Body of pancreas (tissue), 4 donors: Measurements from ENCODE around the gene DNAJC18. TPM values are rescaled to one million over a fixed set of nuclear protein-coding genes. Genes with fewer than 3 reads are reported as not detected.

ENCODE experiments used
- ATAC-seq: fragments of 150-250 bp; one replicate; pipeline ENCODE4 v1.9.1; 2016
- DNase-seq, 4 donors: peaks; one replicate each; pipeline ENCODE4 v3.0.0-alpha.2; 2019
- H3K27ac ChIP-seq, 4 donors: fragments of 200-600 bp; sonication (generic); 1 replicate in 3 of 4; 2 replicates in 1 of 4; pipeline versions ENCODE4 v1.5.1 to v1.6.1; 2016 to 2019; ENCODE audit warnings: mild to moderate bottlenecking in 1 of 4, mixed read lengths in 1 of 4, moderate library complexity in 1 of 4
- H3K27me3 ChIP-seq, 2 donors: fragments of 200-600 bp; sonication (generic); one replicate each; pipeline ENCODE4 v1.6.0; 2016; ENCODE audit warnings: mild to moderate bottlenecking in 1 of 2
- H3K36me3 ChIP-seq, 2 donors: fragments of 200-600 bp; sonication (generic); replicated peaks in 1 of 2; 2 replicates each; pipeline ENCODE4 v1.5.1; 2016; ENCODE audit warnings: low read depth in 2 of 2; ENCODE audit not compliant: insufficient read depth in 1 of 2
- H3K4me1 ChIP-seq: fragments of 200-600 bp; sonication (generic); one replicate; pipeline ENCODE4 v1.6.0; 2016
- H3K4me3 ChIP-seq, 2 donors: fragments of 200-600 bp; sonication (generic); 1 replicate in 1 of 2; 2 replicates in 1 of 2; pipeline ENCODE4 v1.5.1; 2016 to 2019
- H3K9me3 ChIP-seq, 3 donors: fragments of 200-600 bp; sonication (generic); 1 replicate in 2 of 3; 2 replicates in 1 of 3; pipeline ENCODE4 v1.5.1; 2016
- CTCF ChIP-seq, 7 experiments: fragments of 450-650 bp in 4 of 7; fragments of 200-600 bp in 3 of 7; sonication (generic) in 3 of 7; IDR thresholded peaks; one replicate each; pipeline ENCODE4 v1.5.1; 2016 to 2019; ENCODE audit warnings: antibody characterized with exemption in 7 of 7
- POLR2A ChIP-seq, 3 donors: fragments of 450-650 bp; IDR thresholded peaks; one replicate each; pipeline ENCODE4 v1.6.1; 2016; ENCODE audit warnings: antibody characterized with exemption in 3 of 3, mild to moderate bottlenecking in 2 of 3
- WGBS, 2 donors: methylation state at CpG; one replicate each; pipeline ENCODE4 v1.1.5; 2017; 5-methylcytosine and 5-hydroxymethylcytosine counted together
- intact Hi-C: fragments of 100-400 bp; cut with DNase I; formaldehyde crosslinking; loops from one replicate; pipeline ENCODE4 v1.15.1; 2023
- total RNA-seq, 2 donors: library from RNA; depleted of rRNA; stranded (reverse); fragments of >200 nt; gene quantifications; one replicate each; pipeline ENCODE4 v1.1.0, GENCODE V29; 2016

The DNAJC18 gene
- total RNA-seq, 2 donors from 2014 or later, result 1.6 to 3.0 TPM

GRCh38 chr5:139468421-139468931, 29.2 kb upstream of the DNAJC18 start:
- Histone ChIP-seq H3K27me3 (no peaks in the 10 kb centered on the region), H3K36me3 (no peaks in the 10 kb centered on the region), H3K9me3 (no peaks in the 10 kb centered on the region), H3K4me1 (no peaks in the 10 kb centered on the region), H3K27ac (no peak overlapping the region), H3K4me3 (no peak overlapping the region)
- DNase-seq (no peak), ATAC-seq (no peak)
- no peak for TF ChIP-seq POLR2A (IDR thresholded peaks at IDR 0.05)
- TF ChIP-seq CTCF (IDR thresholded peaks at IDR 0.05), result no peak
- WGBS, 2 donors, result 62 to 83% methylated on average over 8 of the region's 8 CpGs
- intact Hi-C loops, result no loop called here

DNA sequence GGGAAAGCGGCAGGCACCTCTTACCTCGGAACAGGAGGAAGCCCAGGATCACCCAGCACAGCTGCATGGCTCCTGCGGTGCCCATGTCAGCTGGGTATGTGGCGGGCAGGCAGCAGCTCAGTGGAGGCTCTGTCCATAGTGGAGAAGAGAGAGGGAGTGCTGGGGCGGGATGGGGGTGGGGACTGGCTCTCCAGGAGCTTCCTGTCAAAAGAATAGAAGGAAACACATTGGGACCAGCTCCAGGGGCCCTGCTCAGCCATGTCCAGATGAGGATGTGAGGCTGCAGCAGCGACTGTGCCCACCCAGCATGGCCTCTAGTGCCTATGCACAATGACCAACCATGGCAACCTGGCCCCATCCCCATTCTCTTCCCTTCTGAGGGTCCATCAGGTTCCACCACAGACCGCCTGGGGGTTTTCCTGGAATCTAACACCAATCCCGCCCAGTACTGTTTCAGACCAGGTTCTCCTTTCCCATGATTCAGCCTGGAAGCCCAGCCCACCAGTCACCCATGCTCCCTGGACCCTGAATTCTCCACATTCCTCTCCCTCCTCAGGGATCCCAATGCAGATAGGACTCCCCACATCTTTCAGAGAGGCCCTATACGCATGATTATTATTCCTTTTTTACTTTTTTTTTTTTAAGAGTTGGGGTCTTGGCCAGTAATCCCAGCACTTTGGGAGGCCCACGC, 23.4 kb upstream of the DNAJC18 start, which contains the start of gene ECSCR:
Gene ECSCR (minus strand): TSS at position 158 of the 691 bp plus-strand sequence. CDS start 73 bp downstream, at position 85.
- peak within 1 kb of the TSS in 2 of 4 donors; percentile 36 to 43 for H3K27ac ChIP-seq
- ATAC-seq, result peak; percentile 30
- no peak for DNase-seq

DNA sequence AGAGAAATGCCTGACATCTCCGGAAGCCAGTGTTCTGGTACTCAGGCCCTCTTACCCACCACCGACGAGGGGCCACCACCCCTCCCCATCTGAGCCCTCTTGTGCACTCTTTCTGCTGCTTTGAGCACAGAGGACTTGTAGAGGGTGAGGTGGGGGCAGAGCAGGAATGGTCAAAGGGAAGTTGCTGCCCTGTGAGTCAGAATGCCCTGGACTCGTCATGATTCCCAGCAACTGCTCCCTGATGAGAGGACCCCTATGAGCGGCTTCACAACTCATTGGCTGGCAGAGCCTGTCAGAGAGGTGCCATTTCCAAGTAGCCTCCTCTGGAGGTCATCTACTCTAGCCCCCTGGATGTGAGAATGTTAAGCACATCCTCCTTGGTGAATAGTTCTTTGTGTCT, 22.4 kb upstream of the DNAJC18 start:
- Histone ChIP-seq H3K27ac (no peak overlapping the region), H3K4me3 (no peak overlapping the region), H3K36me3 (no peaks in the 10 kb centered on the region), H3K9me3 (no peaks in the 10 kb centered on the region), H3K27me3 (no peaks in the 10 kb centered on the region), H3K4me1 (peaks cover 8% of the 10 kb centered on the region)
- TF ChIP-seq CTCF (IDR thresholded peaks at IDR 0.05), result no peak
- no peak for TF ChIP-seq POLR2A (IDR thresholded peaks at IDR 0.05)
- DNase-seq (no peak), ATAC-seq (peak; percentile 33)
- intact Hi-C loops, result no loop called here
- WGBS, 2 donors, result 80% methylated on average over 1 to 5 of the region's 5 CpGs

More for the DNA sequence above, 23.4 kb upstream of the DNAJC18 start, which contains the start of gene ECSCR:
- no peak within 1 kb of the TSS for H3K4me3 ChIP-seq
- intact Hi-C loops, result no loop called here
- no peaks in the 10 kb centered on the region for H3K27me3 ChIP-seq
- TF ChIP-seq CTCF (IDR thresholded peaks at IDR 0.05), result no peak
- no peak for TF ChIP-seq POLR2A (IDR thresholded peaks at IDR 0.05)
- no peaks in the 10 kb centered on the region for H3K36me3 ChIP-seq
- H3K4me1 ChIP-seq, result peaks cover 8% of the 10 kb centered on the region
- WGBS, 2 donors, result 79 to 88% methylated on average over 8 to 10 of the region's 10 CpGs
- H3K9me3 ChIP-seq, result no peaks in the 10 kb centered on the region

DNA sequence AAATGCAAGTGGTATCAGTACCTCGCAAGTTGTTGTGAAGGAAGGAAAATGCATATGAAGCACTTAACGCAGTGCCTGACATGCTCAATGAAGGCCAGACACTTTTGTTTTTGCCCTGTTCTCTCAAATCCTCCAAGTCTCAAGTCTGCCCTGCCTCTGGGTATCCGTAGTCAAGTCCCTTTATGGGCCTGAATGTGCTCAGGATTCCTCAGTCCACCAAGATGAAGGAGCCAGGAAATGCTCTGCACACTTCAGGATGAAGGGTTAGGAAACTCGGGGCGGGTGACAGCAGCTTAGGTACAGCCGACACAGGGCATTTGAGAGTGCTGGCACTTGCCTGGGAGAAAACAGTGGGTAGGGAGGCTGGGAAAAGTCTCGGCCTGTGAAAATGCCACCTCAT, 21.9 kb upstream of the DNAJC18 start:
- Histone ChIP-seq H3K4me3 (no peak overlapping the region), H3K4me1 (peaks cover 8% of the 10 kb centered on the region), H3K9me3 (no peaks in the 10 kb centered on the region), H3K27ac (no peak overlapping the region), H3K36me3 (no peaks in the 10 kb centered on the region), H3K27me3 (no peaks in the 10 kb centered on the region)
- ATAC-seq (no peak), DNase-seq (no peak)
- intact Hi-C loops, result no loop called here
- TF ChIP-seq CTCF (IDR thresholded peaks at IDR 0.05) (no peak), POLR2A (IDR thresholded peaks at IDR 0.05) (no peak)
- 74 to 86% methylated on average over 5 to 7 of the region's 7 CpGs for WGBS, 2 donors

- no peak overlapping the region for H3K27ac ChIP-seq
- H3K27me3 ChIP-seq, result no peaks in the 10 kb centered on the region
- DNase-seq (no peak), ATAC-seq (no peak)
- WGBS, 2 donors, result 56 to 80% methylated on average over 1 of the region's 1 CpG
- H3K4me1 ChIP-seq, result peaks cover 8% of the 10 kb centered on the region
- TF ChIP-seq POLR2A (IDR thresholded peaks at IDR 0.05) (no peak), CTCF (IDR thresholded peaks at IDR 0.05) (no peak)
- H3K9me3 ChIP-seq, result no peaks in the 10 kb centered on the region
- H3K4me3 ChIP-seq, result no peak overlapping the region
- intact Hi-C loops, result no loop called here
- H3K36me3 ChIP-seq, result no peaks in the 10 kb centered on the region
Observed at GRCh38 chr5:139460455-139460854, 21.1 kb upstream of the DNAJC18 start.
